ENCODE data around the gene NTRK1. TPM values are rescaled to one million over a fixed set of nuclear protein-coding genes. Genes with fewer than 3 reads are reported as not detected.

Gene NTRK1
- total RNA-seq, 1 experiment from 2014 or later: 0.24 TPM

- no peaks in the 10 kb centered on the region for H3K79me2 ChIP-seq (ENCODE audit: insufficient read depth, low read length)
- no peak overlapping the region for H2BK120ac ChIP-seq (ENCODE audit: low read depth, low read length, poor library complexity, severe bottlenecking)
- Mint-ChIP-seq H3K4me3 (no peak overlapping the region), H3K36me3 (ENCODE audit: insufficient read depth in 1 of 3, low read depth in 3 of 3) (no peaks in the 10 kb centered on the region), H3K27me3 (ENCODE audit: low read depth) (peaks cover 86% of the 10 kb centered on the region), H3K9me3 (no peaks in the 10 kb centered on the region; a peak in 1 of 5 replicates), H3K27ac (no peak overlapping the region), H3K4me1 (peaks cover 9 to 35% of the 10 kb centered on the region in 2 experiments)
- no peak overlapping the region for H2BK5ac ChIP-seq (ENCODE audit: insufficient read length, low read length)
- H2AK5ac ChIP-seq (ENCODE audit: insufficient read length, low read length): no peak overlapping the region
- no peak overlapping the region for H3K27ac ChIP-seq (ENCODE audit: insufficient read length, low read depth, low read length)
- peaks cover 11% of the 10 kb centered on the region for H3K23me2 ChIP-seq (ENCODE audit: insufficient read length, low read depth, low read length, poor library complexity, severe bottlenecking)
- no peak overlapping the region for H3K18ac ChIP-seq (ENCODE audit: insufficient read length, low read depth, low read length)
- H3T11ph ChIP-seq (ENCODE audit: low read length): no peak overlapping the region
- no peak overlapping the region for H4K5ac ChIP-seq (ENCODE audit: insufficient read length, low read depth, low read length)
- no peak overlapping the region for H4K8ac ChIP-seq (replicated peaks; ENCODE audit: insufficient read length, low read depth, low read length)
- H2BK20ac ChIP-seq (ENCODE audit: low read depth, low read length, poor library complexity, severe bottlenecking): no peak overlapping the region
- no peak overlapping the region for H4K91ac ChIP-seq (ENCODE audit: insufficient read length, low read depth, low read length)
- no peak overlapping the region for H3K9ac ChIP-seq (ENCODE audit: extremely low read depth, insufficient read length, low read length)
- no peaks in the 10 kb centered on the region for H3K79me1 ChIP-seq (ENCODE audit: insufficient read depth, low read depth, low read length, poor library complexity, severe bottlenecking)
- no CpG with 5 or more reads among the region's 16 CpGs for WGBS (ENCODE audit: extremely low coverage, insufficient read length, low lambda C conversion rate)
- no peaks in the 10 kb centered on the region for H4K20me1 ChIP-seq (ENCODE audit: control insufficient read depth, insufficient read depth, insufficient read length)
- H3K14ac ChIP-seq (ENCODE audit: insufficient read depth, low read length): no peak overlapping the region
- no peak overlapping the region for H2BK15ac ChIP-seq (ENCODE audit: low read depth, low read length)
- H3K4me1 ChIP-seq (ENCODE audit: insufficient read depth, low read length): no peaks in the 10 kb centered on the region
- no peak overlapping the region for H3K4ac ChIP-seq (ENCODE audit: low read depth, low read length)
- no peak for DNase-seq
- no peak overlapping the region for H3K56ac ChIP-seq (ENCODE audit: insufficient read length, low read depth, low read length)
- H3K4me2 ChIP-seq (ENCODE audit: insufficient read depth, insufficient read length, low read length): no peak overlapping the region
- peaks cover 34% of the 10 kb centered on the region for H3K27me3 ChIP-seq (ENCODE audit: insufficient read depth, low read length)
- H3K23ac ChIP-seq (ENCODE audit: insufficient read length, low read depth, low read length): no peak overlapping the region
- no peaks in the 10 kb centered on the region for H3K9me3 ChIP-seq (ENCODE audit: control insufficient read depth, low read depth, low read length)
- no peak overlapping the region for H2AFZ ChIP-seq (ENCODE audit: low read length)
- no peak overlapping the region for H2BK12ac ChIP-seq (ENCODE audit: insufficient read length, low read depth, low read length)
- no peak for TF ChIP-seq CTCF (conservative IDR thresholded peaks at IDR 0.05)
Measured at GRCh38 chr1:156841295-156841855, 19.3 kb upstream of the NTRK1 start.

All from H9 (cell line).